GM18519 (cell line): Measurements from ENCODE around the gene TAAR6.
"Not testable (repeated sequence)": the region's sequence is repeated elsewhere in the genome, so short reads cannot be mapped to it uniquely, and the experiment has no call there.

Experiments
- ATAC-seq: cut with Tn5 transposase; IDR thresholded peaks from one replicate; pipeline ENCODE4 v1.9.1; 2021; ENCODE audit warnings: mild to moderate bottlenecking, moderate library complexity; ENCODE audit not compliant: unreplicated experiment, low FRiP score

TAAR6 gene

GRCh38 chr6:132587424-132587823, 17.3 kb downstream of the TAAR6 start:
- no peak for ATAC-seq

GRCh38 chr6:132589454-132589853, 19.3 kb downstream of the TAAR6 start, which contains the start of gene TAAR5:
TAAR5 (minus strand) TSS chr6:132589741; CDS start chr6:132589686, 55 bp downstream.
- ATAC-seq = no peak

GRCh38 chr6:132590362-132590761, 20.2 kb downstream of the TAAR6 start:
- ATAC-seq = no peak

- no peak for ATAC-seq
Observed at GRCh38 chr6:132592855-132593254, 22.7 kb downstream of the TAAR6 start.

GRCh38 chr6:132596201-132596600, 26.1 kb downstream of the TAAR6 start:
- no peak for ATAC-seq

- ATAC-seq = peak; percentile 80
Observed at GRCh38 chr6:132598473-132598872, 28.4 kb downstream of the TAAR6 start.

GRCh38 chr6:132600900-132601299, 30.8 kb downstream of the TAAR6 start:
- not testable (repeated sequence) for ATAC-seq

- ATAC-seq = no peak
Observed at GRCh38 chr6:132604635-132605152, 34.6 kb downstream of the TAAR6 start.

GRCh38 chr6:132607544-132608233, 37.6 kb downstream of the TAAR6 start:
- no peak for ATAC-seq

- ATAC-seq = no peak
Observed at GRCh38 chr6:132611616-132612015, 41.5 kb downstream of the TAAR6 start.

- ATAC-seq = no peak
Observed at GRCh38 chr6:132612449-132613108, 42.5 kb downstream of the TAAR6 start.

- no peak for ATAC-seq
Observed at GRCh38 chr6:132614554-132614953, 44.4 kb downstream of the TAAR6 start.

- no peak for ATAC-seq
Observed at GRCh38 chr6:132616677-132617076, 46.6 kb downstream of the TAAR6 start.
